NCI-H2196 (cell line): Measurements from ENCODE around the gene RALGPS1.

Experiments used
- DNase-seq: peaks from one replicate; lab custom pipeline; 2025; ENCODE audit not compliant: unreplicated experiment; lab: John Stamatoyannopoulos, UW

Gene RALGPS1

GRCh38 chr9:127199001-127199791 lies 284.6 kb downstream of the RALGPS1 start:
- peak; percentile 65 for DNase-seq

DNA sequence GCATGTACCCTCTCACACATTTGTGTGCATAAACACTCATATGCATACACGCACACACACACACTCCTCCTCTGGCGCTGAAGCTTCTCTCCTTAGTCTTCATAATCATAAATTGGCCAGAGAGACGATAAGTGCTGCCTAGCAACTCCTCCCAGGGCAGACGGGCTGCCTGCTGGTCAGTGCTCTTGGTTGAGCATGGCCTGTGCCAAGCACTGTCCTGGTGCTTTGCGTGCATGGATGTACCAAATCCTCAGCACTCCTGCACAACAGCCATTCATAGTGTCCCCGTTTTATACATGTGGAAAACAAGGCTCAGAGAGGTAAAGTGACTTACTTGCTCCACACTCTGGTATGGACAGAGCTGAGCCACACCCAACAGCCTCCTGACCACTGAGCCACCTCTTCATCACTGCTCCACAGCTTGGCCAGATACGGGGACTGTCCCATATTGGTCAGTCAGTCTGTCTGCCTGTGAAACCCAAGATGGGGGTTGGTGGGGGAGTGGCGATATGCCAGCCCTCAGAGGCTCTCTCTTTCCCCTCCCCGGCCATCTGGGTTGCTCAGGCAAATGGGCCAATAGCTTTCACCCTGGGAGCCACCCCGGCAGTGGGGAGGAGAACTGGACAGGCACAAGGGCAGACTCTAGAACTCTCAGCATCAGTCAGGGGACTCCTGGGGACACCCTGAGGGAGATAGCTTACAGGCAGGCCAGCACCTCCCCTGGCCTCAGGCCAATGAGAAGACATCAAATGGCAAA lies 285.7 kb downstream of the RALGPS1 start:
- DNase-seq = no peak

GRCh38 chr9:127201071-127201541 lies 286.5 kb downstream of the RALGPS1 start:
- DNase-seq = no peak

DNA sequence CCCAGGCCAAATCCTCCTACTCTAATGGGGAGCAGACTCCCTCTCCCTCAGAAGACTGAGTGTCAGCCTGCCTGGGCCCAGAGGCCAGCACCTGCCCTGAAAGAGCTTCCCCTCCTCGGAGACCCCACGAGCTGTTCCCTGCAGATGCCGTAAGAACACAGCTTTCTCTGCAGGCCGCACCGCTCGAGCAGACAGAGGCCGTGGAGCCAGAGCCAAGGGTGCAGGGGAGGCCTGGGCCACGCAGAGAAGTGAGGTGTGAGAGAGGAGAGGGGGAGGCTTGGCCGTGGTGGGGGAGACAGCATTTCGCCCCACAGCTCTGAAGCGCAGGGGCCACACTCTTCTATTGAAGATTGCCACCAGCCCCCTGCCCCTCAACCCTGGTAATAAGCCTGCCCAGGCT lies 287.1 kb downstream of the RALGPS1 start:
- no peak for DNase-seq

DNA sequence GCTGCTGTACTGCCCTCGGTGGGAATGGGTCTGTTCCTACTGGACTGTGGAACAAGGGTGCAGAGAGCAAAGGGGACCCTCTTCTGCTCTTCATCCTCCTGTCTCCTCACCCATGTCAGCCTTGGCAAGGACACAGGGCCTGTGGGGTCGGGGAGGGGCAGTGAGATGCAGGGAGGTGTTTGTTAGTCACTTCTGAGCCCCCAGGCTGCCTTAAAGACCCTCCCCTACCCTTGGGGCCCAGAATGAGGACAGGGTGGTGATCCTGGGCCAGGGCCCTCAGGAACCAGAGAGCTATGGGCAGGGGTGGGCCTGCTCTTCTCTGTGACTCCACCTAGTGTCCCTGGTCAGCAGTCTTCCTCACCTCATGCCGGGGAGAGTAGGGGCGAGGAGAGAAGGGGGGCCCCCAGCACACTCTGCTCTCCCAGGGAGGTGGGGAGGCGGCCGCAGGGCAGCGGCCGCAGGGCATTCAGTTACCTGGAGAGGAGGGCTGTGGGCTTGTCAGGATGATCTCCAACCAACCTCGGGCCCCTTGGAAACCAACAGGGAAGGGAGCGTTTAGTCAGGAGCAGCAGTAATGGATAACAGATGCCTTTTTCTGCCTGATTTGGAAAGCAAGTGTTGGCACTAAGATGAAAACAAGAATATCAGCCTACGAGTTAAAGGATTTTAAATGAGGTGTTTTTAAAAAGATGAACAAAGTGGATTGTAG lies 288.0 kb downstream of the RALGPS1 start:
- DNase-seq = no peak

DNA sequence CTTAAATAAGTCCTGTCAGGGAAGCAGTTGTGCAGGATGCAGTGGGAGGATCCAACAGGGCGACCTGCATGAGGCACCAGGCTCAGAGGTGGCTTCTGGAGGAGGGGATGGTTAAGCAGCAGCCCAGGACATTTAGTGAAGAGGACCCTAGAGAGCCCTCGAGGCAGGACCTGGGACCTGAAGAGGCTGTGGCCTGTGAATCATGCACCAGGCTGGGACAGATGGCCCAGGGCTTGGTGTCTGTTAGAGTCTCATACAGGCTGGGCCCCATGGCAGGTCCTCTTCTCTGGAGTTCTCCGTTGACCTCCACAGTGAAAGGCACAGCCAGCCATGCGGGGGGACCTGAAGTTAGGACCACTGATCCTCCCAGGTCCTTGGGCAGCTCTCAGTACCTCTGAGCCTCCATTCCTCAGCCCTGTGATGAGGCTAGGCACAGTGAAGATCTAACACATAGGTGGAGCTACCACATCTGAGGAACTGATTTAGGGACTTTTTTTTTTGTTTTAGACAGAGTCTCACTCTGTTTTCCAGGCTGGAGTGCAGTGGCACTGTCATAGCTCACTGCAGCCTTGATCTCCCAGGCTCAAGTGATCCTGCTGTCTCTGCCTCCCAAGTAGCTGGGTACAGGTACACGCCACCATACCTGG lies 289.2 kb downstream of the RALGPS1 start:
- DNase-seq = no peak

DNA sequence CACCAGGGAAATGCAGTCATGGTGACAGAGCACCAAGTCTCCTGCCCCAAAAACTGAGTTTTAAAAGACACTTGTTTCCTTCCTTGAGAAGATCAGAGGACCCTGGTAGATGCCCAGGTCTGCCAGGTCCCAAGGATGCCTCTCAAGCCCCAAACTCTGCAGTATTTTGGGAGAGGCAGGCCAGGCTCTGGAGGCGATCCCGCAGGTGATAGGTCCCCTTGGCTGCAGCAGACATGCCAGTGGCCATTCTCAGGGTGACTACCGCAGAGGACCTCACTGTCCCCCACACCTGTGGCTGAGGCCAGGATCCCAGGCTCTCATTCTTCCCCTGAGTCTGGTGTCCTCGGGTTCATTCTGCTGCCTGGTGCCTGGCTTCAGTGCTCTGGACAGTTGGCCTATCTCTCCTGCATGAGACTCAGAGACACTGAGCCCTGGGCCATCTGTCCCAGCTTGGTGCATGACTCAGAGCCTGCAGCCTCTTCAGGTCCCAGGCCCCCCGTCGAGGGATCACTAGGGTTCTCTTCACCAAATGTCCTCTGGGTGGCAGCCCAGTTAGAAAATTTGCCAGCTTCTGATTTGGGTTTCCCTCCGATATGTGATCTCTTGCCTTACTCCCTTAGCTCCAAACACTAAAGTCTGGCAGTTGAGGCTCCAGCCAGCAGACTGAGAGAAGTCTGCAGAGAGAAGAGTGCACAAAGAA lies 290.3 kb downstream of the RALGPS1 start:
- peak; percentile 66 for DNase-seq

- no peak for DNase-seq
Observed at GRCh38 chr9:127205952-127206351, 291.4 kb downstream of the RALGPS1 start.

DNA sequence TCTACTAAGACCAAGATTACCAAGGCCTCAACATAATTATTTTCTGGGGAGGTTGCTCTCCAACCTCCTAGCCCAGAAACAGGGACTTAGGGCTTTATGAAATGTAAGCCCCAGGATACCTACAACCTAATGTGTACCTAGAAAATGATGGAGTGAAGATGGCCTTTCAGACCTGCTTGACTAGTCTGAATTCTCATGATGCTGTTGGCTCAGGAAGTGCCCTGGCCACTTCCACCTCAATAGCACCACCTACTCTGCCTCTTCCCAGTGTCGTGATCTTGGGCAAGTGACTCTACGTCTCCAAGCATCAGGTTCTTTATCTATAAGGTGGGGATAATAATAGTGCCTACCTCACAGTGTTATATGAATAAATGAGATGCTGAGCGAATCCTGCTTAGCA lies 292.1 kb downstream of the RALGPS1 start:
- DNase-seq = no peak

DNA sequence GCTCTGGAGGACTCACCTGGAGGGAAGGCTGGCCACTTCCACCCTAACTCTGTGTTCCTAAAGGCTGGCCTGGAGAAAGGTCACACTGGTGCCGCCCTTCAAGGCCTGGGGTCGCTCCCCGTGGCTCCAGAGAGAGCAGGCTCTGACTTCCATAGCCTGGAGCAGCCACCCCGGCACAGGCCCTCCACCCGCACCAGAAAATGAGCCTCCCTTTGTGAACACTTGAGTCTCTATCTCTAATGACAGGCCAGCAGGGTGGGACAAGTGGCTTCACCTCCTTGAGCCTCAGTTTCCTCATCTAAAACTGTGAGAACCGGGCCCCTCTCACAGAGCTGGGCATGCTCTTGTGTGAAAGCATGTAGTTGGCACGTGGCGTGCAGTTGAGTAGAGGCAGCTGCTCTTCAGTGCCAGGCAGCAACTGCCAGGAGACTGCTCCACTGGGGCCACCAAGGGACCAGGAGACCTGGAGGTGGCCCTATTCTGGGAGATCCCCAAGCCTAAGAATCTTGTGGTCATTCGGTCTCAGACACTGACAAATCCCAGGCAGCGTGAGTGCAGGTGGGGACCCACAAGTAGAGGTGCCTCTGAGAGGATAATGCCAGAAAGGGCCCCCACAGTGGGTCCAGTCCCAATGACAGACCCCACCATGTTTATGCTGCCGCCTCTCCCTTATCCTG lies 293.3 kb downstream of the RALGPS1 start:
- no peak for DNase-seq

DNA sequence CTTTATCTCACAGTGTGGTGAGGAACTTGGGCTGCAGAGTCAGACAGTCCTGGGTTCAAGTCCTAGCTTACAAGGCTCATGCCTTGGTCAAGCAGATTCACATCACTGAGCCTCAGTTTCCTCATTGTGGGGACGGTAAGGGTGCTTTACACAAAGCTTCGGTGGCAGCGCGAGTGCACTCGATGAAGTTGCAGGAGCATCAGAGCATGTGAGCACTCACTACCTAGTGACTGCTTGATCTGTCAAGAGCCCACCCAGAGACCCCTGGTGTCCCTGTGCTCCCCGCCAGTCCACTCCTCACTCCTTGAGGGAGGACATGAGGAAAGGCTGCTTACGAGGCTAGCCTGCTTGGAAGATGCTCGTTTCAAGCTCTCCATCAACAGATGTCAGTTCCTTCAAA lies 293.8 kb downstream of the RALGPS1 start:
- no peak for DNase-seq

DNA sequence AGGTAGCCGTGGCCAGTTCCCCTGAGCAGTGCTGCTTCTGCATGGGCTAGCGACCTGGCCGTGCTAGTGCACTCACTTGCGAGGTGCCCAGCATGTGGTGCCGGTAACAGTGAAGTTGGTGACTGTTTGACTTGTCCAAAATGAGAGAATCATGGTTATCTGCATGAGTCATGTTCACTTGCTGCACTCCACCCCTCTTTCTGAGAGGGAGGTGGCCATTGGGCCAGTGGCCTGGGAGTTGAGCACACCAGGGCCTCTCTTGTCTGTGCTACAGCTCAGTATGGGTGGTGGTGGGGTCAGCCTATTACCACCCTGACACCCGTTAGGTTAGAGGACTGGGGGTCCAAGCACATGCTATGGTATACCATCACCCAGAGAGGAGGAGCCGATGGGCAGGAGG lies 294.6 kb downstream of the RALGPS1 start:
- no peak for DNase-seq

DNA sequence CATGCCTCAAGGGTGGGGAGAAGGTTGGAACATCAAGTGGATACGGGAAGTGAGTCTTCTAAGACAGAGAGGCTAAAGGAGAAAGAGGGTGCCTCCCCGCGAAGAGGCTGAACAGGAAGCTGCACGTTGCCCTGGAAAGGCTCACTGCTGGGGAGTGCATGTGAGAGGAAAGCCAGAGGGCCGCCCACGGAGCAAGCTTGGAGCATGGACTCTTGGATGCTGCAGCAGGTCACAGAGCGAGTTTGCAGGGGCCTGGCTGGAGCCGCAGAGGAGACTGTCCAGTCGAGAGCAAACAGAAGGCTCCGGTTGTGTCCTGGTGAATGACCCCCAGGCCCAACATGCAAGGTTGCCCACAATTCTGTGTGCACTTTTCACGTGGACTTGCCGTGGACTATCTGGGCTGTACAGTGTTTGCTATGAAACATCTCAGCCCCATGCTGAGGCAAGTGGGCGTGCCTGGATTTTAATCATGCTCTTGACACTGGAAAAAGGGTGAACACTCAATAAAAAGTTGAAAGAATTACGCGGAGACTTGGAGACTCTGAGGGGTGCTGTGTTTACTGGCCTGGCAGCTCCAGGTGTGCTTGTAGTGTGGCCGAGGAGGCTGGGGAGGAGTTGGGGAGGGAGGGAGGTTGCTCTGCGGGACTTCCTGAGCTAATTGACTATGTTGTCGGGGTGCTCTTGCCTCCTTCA lies 295.5 kb downstream of the RALGPS1 start:
- no peak for DNase-seq

- no peak for DNase-seq
Observed at GRCh38 chr9:127210851-127211730, 296.5 kb downstream of the RALGPS1 start.

DNA sequence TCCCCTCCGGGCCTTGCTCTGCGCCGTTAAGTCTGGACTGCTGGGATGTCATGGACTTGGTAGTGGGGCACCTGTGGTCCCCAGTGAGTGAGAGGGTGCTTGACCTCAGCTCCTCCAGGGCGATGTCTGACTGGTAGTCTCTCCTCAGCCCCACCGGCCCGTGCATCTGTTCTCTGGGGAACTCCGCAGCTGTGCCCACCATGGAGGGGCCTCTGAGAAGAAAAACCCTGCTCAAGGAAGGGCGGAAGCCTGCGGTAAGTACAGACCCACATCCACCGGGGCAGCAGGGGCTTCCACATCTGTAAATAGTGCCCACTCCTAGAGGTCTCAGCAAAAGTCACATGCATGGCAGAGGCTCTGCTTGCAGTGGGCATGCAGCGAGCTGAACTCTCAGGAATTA lies 297.4 kb downstream of the RALGPS1 start:
- no peak for DNase-seq

DNA sequence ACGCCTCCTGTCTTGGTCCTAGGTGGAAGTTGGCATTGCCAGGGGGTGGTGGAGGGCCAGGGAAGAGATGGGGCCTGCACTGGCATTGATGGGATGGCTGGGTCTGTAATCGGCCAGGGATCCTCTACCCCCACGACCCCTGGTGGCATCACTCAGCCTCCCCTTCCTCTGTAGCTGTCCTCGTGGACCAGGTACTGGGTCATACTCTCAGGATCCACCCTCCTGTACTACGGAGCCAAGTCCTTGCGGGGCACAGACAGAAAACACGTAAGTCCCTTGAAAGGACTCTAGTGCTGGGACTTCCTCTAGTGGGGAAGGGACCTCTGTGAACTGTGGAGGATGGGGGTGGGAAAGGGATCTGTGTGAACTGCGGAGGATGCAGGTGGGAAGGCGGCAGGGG lies 297.9 kb downstream of the RALGPS1 start:
- DNase-seq = no peak

DNA sequence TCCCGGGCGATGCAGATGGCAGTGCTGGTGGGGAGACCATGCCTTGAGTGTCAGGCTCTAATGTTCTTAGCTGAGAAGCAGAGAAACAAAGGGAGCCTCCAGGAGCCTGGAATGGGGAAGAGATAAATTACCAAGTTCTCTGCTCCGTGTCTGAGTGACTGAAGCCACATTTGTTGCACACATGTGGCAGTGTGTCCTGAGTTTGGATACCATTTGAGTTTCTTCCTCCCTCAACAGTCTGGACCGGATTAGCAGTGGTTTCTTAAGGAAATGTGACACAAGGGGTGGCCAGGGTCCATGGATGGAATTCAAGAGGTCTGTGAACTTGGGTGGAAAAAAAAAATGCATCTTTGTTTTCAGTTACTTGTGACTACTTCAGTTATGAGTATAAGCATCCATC lies 299.3 kb downstream of the RALGPS1 start:
- DNase-seq = no peak

DNA sequence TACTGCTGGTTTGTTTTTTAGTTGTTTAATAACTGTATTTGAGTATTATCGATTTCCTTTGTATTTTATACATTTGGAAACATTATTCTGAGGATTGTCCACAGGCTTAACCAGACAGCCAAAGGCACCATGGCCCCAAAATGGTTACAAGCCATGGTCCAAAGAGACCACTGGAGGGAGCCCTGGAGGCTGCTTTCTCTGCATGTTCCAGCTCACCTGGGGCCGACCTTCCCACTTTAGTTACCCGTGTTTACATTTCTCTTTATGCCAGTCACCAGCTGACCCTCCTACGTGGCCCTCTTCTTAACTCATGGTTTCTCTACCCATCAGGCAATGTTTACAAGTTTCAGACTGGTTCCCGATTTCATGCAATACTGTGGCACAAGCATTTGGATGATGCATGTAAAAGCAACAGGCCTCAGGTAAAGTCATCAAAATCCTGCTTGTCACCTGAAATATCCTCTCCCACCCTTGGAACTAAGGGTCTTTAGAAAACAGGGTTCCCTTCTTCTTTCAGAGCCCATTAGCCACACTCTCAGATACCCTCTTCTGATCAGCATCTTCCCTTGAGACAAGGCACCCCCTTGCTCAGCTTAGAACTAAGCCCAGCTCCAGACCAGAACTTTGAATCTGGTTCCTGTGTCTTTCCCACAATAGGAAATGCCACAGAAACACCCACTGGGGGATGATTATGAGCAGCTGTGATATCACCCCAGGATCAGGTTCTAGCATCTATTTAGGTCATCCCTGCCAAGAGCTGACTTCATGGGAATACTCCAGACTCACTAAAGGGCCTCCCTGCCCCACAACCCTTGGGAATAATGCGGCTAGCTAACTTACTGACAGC lies 300.1 kb downstream of the RALGPS1 start:
- DNase-seq = peak; percentile 83
